GM21528 (cell line): ENCODE data around the gene BRPF1.

Experiments
- ATAC-seq: cut with Tn5 transposase; IDR thresholded peaks from one replicate; pipeline ENCODE4 v1.9.1; 2021; ENCODE audit warnings: mild to moderate bottlenecking, moderate library complexity; ENCODE audit not compliant: unreplicated experiment, low FRiP score

Gene BRPF1

GRCh38 chr3:9732080-9732739 is 675 bp downstream of the BRPF1 start:
- ATAC-seq: peak; percentile 12

- ATAC-seq: no peak
These were observed 1.2 kb downstream of the BRPF1 start for GRCh38 chr3:9732740-9733115.

- ATAC-seq: no peak
These were observed 5.3 kb downstream of the BRPF1 start for GRCh38 chr3:9736831-9737230.

- no peak for ATAC-seq
These were observed 7.6 kb downstream of the BRPF1 start for GRCh38 chr3:9739181-9739580.

- no peak for ATAC-seq
These were observed 11.0 kb downstream of the BRPF1 start for GRCh38 chr3:9742560-9742959.

- ATAC-seq: no peak
These were observed 12.0 kb downstream of the BRPF1 start for GRCh38 chr3:9743548-9743947.

GRCh38 chr3:9744162-9744561 is 12.6 kb downstream of the BRPF1 start:
- no peak for ATAC-seq

- ATAC-seq: no peak
These were observed 14.0 kb downstream of the BRPF1 start for GRCh38 chr3:9745521-9745920.

GRCh38 chr3:9746330-9746729 is 14.8 kb downstream of the BRPF1 start:
- no peak for ATAC-seq

- ATAC-seq: no peak
These were observed 15.7 kb downstream of the BRPF1 start for GRCh38 chr3:9747267-9747666.

GRCh38 chr3:9748031-9748430 is 16.5 kb downstream of the BRPF1 start:
- no peak for ATAC-seq

- no peak for ATAC-seq
These were observed 17.7 kb downstream of the BRPF1 start for GRCh38 chr3:9749296-9749644.

GRCh38 chr3:9749645-9750555 is 18.4 kb downstream of the BRPF1 start, which contains the start of gene OGG1:
TSS of gene OGG1 (plus strand) at chr3:9749952. CDS start at chr3:9750287, 335 bp downstream.
- peak; percentile 92 for ATAC-seq

- ATAC-seq: no peak
These were observed 19.2 kb downstream of the BRPF1 start for GRCh38 chr3:9750556-9751411.

GRCh38 chr3:9754678-9755077 is 23.1 kb downstream of the BRPF1 start:
- no peak for ATAC-seq

- no peak for ATAC-seq
These were observed 25.9 kb downstream of the BRPF1 start for GRCh38 chr3:9757427-9757826.

- no peak for ATAC-seq
These were observed 29.4 kb downstream of the BRPF1 start for GRCh38 chr3:9760779-9761505.

GRCh38 chr3:9761919-9762318 is 30.4 kb downstream of the BRPF1 start:
- no peak for ATAC-seq

GRCh38 chr3:9762871-9763270 is 31.3 kb downstream of the BRPF1 start:
- no peak for ATAC-seq

- ATAC-seq: no peak
These were observed 34.3 kb downstream of the BRPF1 start for GRCh38 chr3:9765865-9766264.
